ENCODE results near the gene CA4. TPM values are rescaled to one million over a fixed set of nuclear protein-coding genes. Genes with fewer than 3 reads are reported as not detected.
A peak's percentile ranks its signal among the peaks of the same experiment; 100 is the strongest.
"Not testable (repeated sequence)": the region's sequence is repeated elsewhere in the genome, so short reads cannot be mapped to it uniquely, and the experiment has no call there.

The CA4 gene
- polyA plus RNA-seq, 2 of the 4 experiments (the other 2 are of a cell fraction): 0.06 TPM; not detected in 1

GRCh38 chr17:60174035-60174434 lies 24.3 kb downstream of the CA4 start:
- H3K4me3 ChIP-seq: no peak overlapping the region
- H3K9me3 ChIP-seq: no peaks in the 10 kb centered on the region
- no peak for DNase-seq (ENCODE audit: low read depth in 1 of 2, low spot score in 1 of 2)
- ATAC-seq: no peak
- 84% methylated on average over 3 of the region's 3 CpGs for WGBS (ENCODE audit: missing lambda C conversion rate)
- H3K4me2 ChIP-seq: no peak overlapping the region
- no peak for TF ChIP-seq MAZ (IDR thresholded peaks at IDR 0.05; ENCODE audit: borderline replicate concordance, low read depth, low read length)
- TF ChIP-seq, protein P1, sequence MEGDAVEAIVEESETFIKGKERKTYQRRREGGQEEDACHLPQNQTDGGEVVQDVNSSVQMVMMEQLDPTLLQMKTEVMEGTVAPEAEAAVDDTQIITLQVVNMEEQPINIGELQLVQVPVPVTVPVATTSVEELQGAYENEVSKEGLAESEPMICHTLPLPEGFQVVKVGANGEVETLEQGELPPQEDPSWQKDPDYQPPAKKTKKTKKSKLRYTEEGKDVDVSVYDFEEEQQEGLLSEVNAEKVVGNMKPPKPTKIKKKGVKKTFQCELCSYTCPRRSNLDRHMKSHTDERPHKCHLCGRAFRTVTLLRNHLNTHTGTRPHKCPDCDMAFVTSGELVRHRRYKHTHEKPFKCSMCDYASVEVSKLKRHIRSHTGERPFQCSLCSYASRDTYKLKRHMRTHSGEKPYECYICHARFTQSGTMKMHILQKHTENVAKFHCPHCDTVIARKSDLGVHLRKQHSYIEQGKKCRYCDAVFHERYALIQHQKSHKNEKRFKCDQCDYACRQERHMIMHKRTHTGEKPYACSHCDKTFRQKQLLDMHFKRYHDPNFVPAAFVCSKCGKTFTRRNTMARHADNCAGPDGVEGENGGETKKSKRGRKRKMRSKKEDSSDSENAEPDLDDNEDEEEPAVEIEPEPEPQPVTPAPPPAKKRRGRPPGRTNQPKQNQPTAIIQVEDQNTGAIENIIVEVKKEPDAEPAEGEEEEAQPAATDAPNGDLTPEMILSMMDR (IDR thresholded peaks at IDR 0.05): no peak
- TF ChIP-seq RFX5 (IDR thresholded peaks at IDR 0.05): no peak
- no peak for TF ChIP-seq KDM1A (IDR thresholded peaks at IDR 0.05; ENCODE audit: low read depth)
- TF ChIP-seq RCOR1 (IDR thresholded peaks at IDR 0.05; ENCODE audit: low read depth, low read length): no peak
- no peak for TF ChIP-seq TFCP2L1 (CRISPR knock-in tag; IDR thresholded peaks at IDR 0.05)
- no peak for TF ChIP-seq EHF (CRISPR knock-in tag; IDR thresholded peaks at IDR 0.05)
- no peak for TF ChIP-seq RNF2 (IDR thresholded peaks at IDR 0.05; ENCODE audit: borderline replicate concordance, low read depth)
- TF ChIP-seq NFE2L2 (conservative IDR thresholded peaks at IDR 0.05; ENCODE audit: low read length): no peak
- TF ChIP-seq ZSCAN20 (CRISPR knock-in tag; IDR thresholded peaks at IDR 0.05): no peak
- TF ChIP-seq HOXA7 (CRISPR knock-in tag; IDR thresholded peaks at IDR 0.05): no peak
- no peak for TF ChIP-seq KDM5A (IDR thresholded peaks at IDR 0.05)
- no peak for TF ChIP-seq JUN (IDR thresholded peaks at IDR 0.05)
- FAIRE-seq: no peak
- H3K27ac ChIP-seq: no peak overlapping the region
- ChIA-PET POLR2A (no interaction called here), CTCF (interaction anchor here (1.1 to 1.4 kb wide), 3 partner anchors 13 to 58 kb away, joined by 3 to 4 read pairs (median 3); no protein-coding TSS in a partner anchor)
- H3K4me1 ChIP-seq: peaks cover 15% of the 10 kb centered on the region; the same call in 2 of the 3 replicates

DNA sequence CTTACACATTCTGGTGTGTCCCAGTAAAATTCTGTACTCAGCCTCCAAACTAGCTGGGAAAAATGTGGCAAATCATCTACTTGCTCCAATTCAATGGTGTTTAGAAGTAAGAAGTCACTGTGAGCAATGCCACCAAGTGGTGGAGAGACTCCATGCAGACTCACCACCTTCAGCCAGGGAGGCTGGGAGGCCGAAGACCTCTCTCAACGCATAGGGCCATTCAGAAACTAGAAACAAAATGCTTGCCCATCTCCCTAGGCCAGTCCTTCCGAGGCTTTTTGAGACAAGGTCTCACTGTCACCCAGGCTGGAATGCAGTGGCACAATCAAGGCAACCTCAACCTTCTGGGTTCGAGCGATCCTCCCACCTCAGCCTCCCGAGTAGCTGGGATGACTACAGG lies 25.0 kb downstream of the CA4 start:
- not testable (repeated sequence) for DNase-seq (ENCODE audit: low read depth in 1 of 2, low spot score in 1 of 2); H3K9me3 ChIP-seq; H3K4me2 ChIP-seq; FAIRE-seq; H3K27ac ChIP-seq; H3K4me3 ChIP-seq
- peak; percentile 71 to 77 for ATAC-seq
- TF ChIP-seq, protein P1 (IDR thresholded peaks at IDR 0.05): peak; percentile 22; the same call in 1 of the 3 replicates
- peak in 1 of 2 experiments; percentile 43; a peak in 2 of 5 replicates for TF ChIP-seq RAD21 (conservative IDR thresholded peaks at IDR 0.05 in 1 of 2, IDR thresholded peaks at IDR 0.05 in 1 of 2)
- WGBS (ENCODE audit: missing lambda C conversion rate): 92% methylated on average over 6 of the region's 6 CpGs
- CTCF ChIA-PET: interaction anchor here (0.6 to 1.3 kb wide), 5 partner anchors 13 to 110 kb away, joined by 3 to 4 read pairs (median 3); no protein-coding TSS in a partner anchor
- H3K4me1 ChIP-seq: peaks cover 15% of the 10 kb centered on the region; the same call in 2 of the 3 replicates
- POLR2A ChIA-PET: interaction anchor here (0.6 kb wide), 1 partner anchor 94 kb away, joined by 4 read pairs; no protein-coding TSS in a partner anchor

DNA sequence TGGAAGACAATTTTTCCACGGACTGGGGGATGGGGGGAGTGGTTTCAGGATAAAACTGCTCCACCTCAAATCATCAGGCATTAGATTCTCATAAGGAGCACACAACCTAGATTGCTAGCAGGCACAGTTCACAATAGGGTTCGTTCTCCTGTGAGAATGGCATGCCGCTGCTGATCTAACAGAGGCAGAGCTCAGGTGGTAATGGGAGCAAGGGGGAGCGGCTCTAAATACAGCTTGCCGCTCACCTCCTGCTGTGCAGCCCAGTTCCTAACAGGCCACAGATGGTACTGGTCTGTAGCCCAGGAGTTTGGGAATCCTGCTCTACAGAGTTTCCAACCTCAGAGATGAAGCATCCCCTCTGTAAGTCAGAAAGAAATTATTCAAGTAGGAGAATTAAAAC lies 27.0 kb downstream of the CA4 start:
- H3K27ac ChIP-seq; H3K4me1 ChIP-seq; POLR2A ChIA-PET; FAIRE-seq; DNase-seq (ENCODE audit: low read depth in 1 of 2, low spot score in 1 of 2); ATAC-seq; H3K4me3 ChIP-seq; H3K4me2 ChIP-seq; H3K9me3 ChIP-seq: not testable (repeated sequence)
- CTCF ChIA-PET: interaction anchor here (0.9 kb wide), 1 partner anchor 18 kb away, joined by 3 read pairs; no protein-coding TSS in a partner anchor
- WGBS (ENCODE audit: missing lambda C conversion rate): 93% methylated on average over 5 of the region's 5 CpGs

- POLR2A ChIA-PET; FAIRE-seq; DNase-seq (ENCODE audit: low read depth in 1 of 2, low spot score in 1 of 2): not testable (repeated sequence)
Observed at GRCh38 chr17:60178180-60178579, 28.4 kb downstream of the CA4 start.

DNA sequence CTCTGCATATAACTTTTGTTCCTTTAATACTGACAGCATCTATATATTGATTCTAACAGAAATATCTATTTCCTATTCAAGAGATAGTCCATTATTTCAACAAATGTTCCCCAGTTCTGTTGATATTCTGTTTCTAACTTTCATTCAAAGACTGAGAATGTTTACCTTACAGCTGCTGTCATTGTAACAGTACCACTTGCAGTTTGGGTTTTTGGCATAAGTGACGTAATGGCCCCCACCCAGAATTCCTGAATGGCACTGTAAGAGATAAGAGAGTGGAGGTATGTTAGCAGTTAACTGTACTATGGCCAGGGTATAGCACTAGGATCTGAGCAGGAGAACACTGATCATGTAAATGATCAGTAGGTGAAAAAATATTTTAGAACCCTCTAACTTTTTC lies 30.6 kb downstream of the CA4 start:
- 92% methylated on average over 1 of the region's 1 CpG for WGBS (ENCODE audit: missing lambda C conversion rate)
- H3K4me1 ChIP-seq; H3K27ac ChIP-seq; H3K4me2 ChIP-seq; H3K4me3 ChIP-seq; ATAC-seq; POLR2A ChIA-PET; DNase-seq (ENCODE audit: low read depth in 1 of 2, low spot score in 1 of 2); H3K9me3 ChIP-seq; FAIRE-seq: not testable (repeated sequence)
- CTCF ChIA-PET: interaction anchor here (1.0 to 1.8 kb wide), 4 partner anchors 9 to 41 kb away, joined by 3 to 5 read pairs (median 4); no protein-coding TSS in a partner anchor

More at GRCh38 chr17:60178180-60178579, 28.4 kb downstream of the CA4 start:
- H3K4me1 ChIP-seq, H3K4me3 ChIP-seq, H3K27ac ChIP-seq, H3K9me3 ChIP-seq, ATAC-seq, CTCF ChIA-PET, H3K4me2 ChIP-seq: not testable (repeated sequence)
- 82% methylated on average over 2 of the region's 2 CpGs for WGBS (ENCODE audit: missing lambda C conversion rate)

GRCh38 chr17:60186372-60186771 lies 36.6 kb downstream of the CA4 start:
- WGBS (ENCODE audit: missing lambda C conversion rate): 87% methylated on average over 1 of the region's 1 CpG
- H3K4me1 ChIP-seq: peaks cover 18% of the 10 kb centered on the region
- ATAC-seq; POLR2A ChIA-PET; H3K4me2 ChIP-seq; FAIRE-seq; H3K4me3 ChIP-seq; DNase-seq (ENCODE audit: low read depth in 1 of 2, low spot score in 1 of 2); H3K9me3 ChIP-seq: not testable (repeated sequence)
- CTCF ChIA-PET: interaction anchor here (1.2 kb wide), 1 partner anchor 55 kb away, joined by 3 read pairs; no protein-coding TSS in a partner anchor
- peak overlapping the region; percentile 53 to 78; a peak in 5 of 6 replicates for H3K27ac ChIP-seq
